OCI-LY1 (cell line): Measurements from ENCODE around the gene FLVCR2.

Experiments
- CTCF ChIP-seq: fragments of 200-600 bp; sonication (generic), shearing (Covaris generic); IDR thresholded peaks from 2 replicates; pipeline ENCODE4 v1.5.1; 2017; ENCODE audit warnings: mild to moderate bottlenecking, antibody characterized with exemption, low read length, moderate library complexity, mixed read lengths
- EZH2 ChIP-seq: fragments of 200-600 bp; sonication (generic), shearing (Covaris generic); IDR thresholded peaks from 2 replicates; pipeline ENCODE4 v1.8.0; 2017; ENCODE audit warnings: borderline replicate concordance, mixed run types, mild to moderate bottlenecking, antibody characterized with exemption, low read length, moderate library complexity, mixed read lengths

DNA sequence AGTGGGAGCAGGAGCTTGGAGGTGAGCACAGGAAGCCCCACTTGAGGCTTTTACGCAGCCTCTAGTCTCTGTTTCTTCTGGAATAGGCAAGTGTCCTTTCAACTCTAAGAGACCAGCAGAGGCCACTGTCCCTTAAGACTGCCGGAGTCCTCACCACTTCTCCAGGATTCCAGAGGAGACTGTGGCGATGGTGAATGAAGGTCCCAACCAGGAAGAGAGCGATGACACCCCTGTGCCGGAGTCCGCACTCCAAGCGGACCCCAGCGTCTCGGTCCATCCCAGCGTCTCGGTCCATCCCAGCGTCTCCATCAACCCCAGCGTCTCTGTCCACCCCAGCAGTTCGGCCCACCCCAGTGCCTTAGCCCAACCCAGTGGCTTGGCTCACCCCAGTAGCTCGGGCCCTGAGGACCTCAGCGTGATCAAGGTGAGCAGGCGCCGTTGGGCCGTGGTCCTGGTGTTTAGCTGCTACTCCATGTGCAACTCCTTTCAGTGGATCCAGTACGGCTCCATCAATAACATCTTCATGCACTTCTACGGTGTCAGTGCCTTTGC, 442 bp downstream of the FLVCR2 start:
- no peak for TF ChIP-seq CTCF
- TF ChIP-seq EZH2: no peak
